GM21515 (cell line): ENCODE results near the gene STON1.
"Not testable (repeated sequence)": the region's sequence is repeated elsewhere in the genome, so short reads cannot be mapped to it uniquely, and the experiment has no call there.

Experiments used
- ATAC-seq: cut with Tn5 transposase; IDR thresholded peaks from one replicate; pipeline ENCODE4 v1.9.1; 2021; ENCODE audit not compliant: unreplicated experiment

STON1 gene

GRCh38 chr2:48530033-48530811 is at the start of gene STON1:
STON1 (plus strand) TSS chr2:48530154; CDS start chr2:48580634, 50,480 bp downstream.
- ATAC-seq, result no peak

GRCh38 chr2:48480526-48480925 is 49.4 kb upstream of the STON1 start:
- ATAC-seq, result no peak

GRCh38 chr2:48482313-48482712 is 47.6 kb upstream of the STON1 start:
- no peak for ATAC-seq

- no peak for ATAC-seq
Observed at GRCh38 chr2:48482769-48483168, 47.2 kb upstream of the STON1 start.

- ATAC-seq, result no peak
Observed at GRCh38 chr2:48483506-48483905, 46.4 kb upstream of the STON1 start.

GRCh38 chr2:48483916-48484315 is 46.0 kb upstream of the STON1 start:
- no peak for ATAC-seq

- ATAC-seq, result no peak
Observed at GRCh38 chr2:48488545-48488944, 41.4 kb upstream of the STON1 start.

GRCh38 chr2:48496849-48497248 is 33.1 kb upstream of the STON1 start:
- no peak for ATAC-seq

GRCh38 chr2:48504647-48505327 is 25.2 kb upstream of the STON1 start:
- ATAC-seq, result no peak

- ATAC-seq, result no peak
Observed at GRCh38 chr2:48507111-48507510, 22.8 kb upstream of the STON1 start.

GRCh38 chr2:48508461-48509124 is 21.4 kb upstream of the STON1 start:
- no peak for ATAC-seq

- ATAC-seq, result no peak
Observed at GRCh38 chr2:48510329-48510728, 19.6 kb upstream of the STON1 start.

GRCh38 chr2:48511849-48512470 is 18.0 kb upstream of the STON1 start:
- ATAC-seq, result no peak

- no peak for ATAC-seq
Observed at GRCh38 chr2:48512571-48512970, 17.4 kb upstream of the STON1 start.

- ATAC-seq, result no peak
Observed at GRCh38 chr2:48514348-48515003, 15.5 kb upstream of the STON1 start.

GRCh38 chr2:48515513-48515985 is 14.4 kb upstream of the STON1 start:
- no peak for ATAC-seq

GRCh38 chr2:48519593-48519992 is 10.4 kb upstream of the STON1 start:
- ATAC-seq, result no peak

GRCh38 chr2:48524756-48525155 is 5.2 kb upstream of the STON1 start:
- not testable (repeated sequence) for ATAC-seq

- ATAC-seq, result no peak
Observed at GRCh38 chr2:48525269-48525943, 4.5 kb upstream of the STON1 start.

GRCh38 chr2:48527226-48527885 is 2.6 kb upstream of the STON1 start:
- ATAC-seq, result no peak
